Measurements from ENCODE around the gene MSANTD1. TPM values are rescaled to one million over a fixed set of nuclear protein-coding genes. Genes with fewer than 3 reads are reported as not detected.

The MSANTD1 gene
- total RNA-seq, 2 experiments from 2014 or later: 0.87 to 0.94 TPM

- peaks cover 51% of the 10 kb centered on the region for H3K36me3 Mint-ChIP-seq (ENCODE audit: low read depth)
- CTCF ChIA-PET: interaction anchor here (0.9 to 2.1 kb wide), 4 partner anchors 11 to 78 kb away, joined by 3 to 5 read pairs (median 4); no protein-coding TSS in a partner anchor
- DNase-seq: no peak
These were observed 39.2 kb upstream of the MSANTD1 start for GRCh38 chr4:3209551-3210325.

GRCh38 chr4:3210467-3210866, 38.5 kb upstream of the MSANTD1 start:
- Mint-ChIP-seq H3K4me1 (peaks cover 4% of the 10 kb centered on the region), H3K27ac (no peak overlapping the region), H3K4me3 (no peak overlapping the region), H3K9me3 (no peaks in the 10 kb centered on the region), H3K27me3 (no peaks in the 10 kb centered on the region), H3K36me3 (ENCODE audit: low read depth) (peaks cover 54% of the 10 kb centered on the region)
- ChIA-PET CTCF (interaction anchor here (1.2 to 1.7 kb wide), 3 partner anchors 14 to 103 kb away, joined by 3 to 4 read pairs (median 3); no protein-coding TSS in a partner anchor), POLR2A (no interaction called here)
- no peak for DNase-seq

More at GRCh38 chr4:3209551-3210325, 39.2 kb upstream of the MSANTD1 start:
- Mint-ChIP-seq H3K27ac (no peak overlapping the region), H3K4me1 (peaks cover 4% of the 10 kb centered on the region), H3K27me3 (no peaks in the 10 kb centered on the region), H3K9me3 (no peaks in the 10 kb centered on the region), H3K4me3 (no peak overlapping the region)
- POLR2A ChIA-PET: no interaction called here

- Mint-ChIP-seq H3K27me3 (no peaks in the 10 kb centered on the region), H3K27ac (no peak overlapping the region), H3K36me3 (ENCODE audit: low read depth) (peaks cover 53% of the 10 kb centered on the region), H3K4me3 (no peak overlapping the region), H3K9me3 (no peaks in the 10 kb centered on the region), H3K4me1 (no peaks in the 10 kb centered on the region)
- ChIA-PET CTCF (interaction anchor here (0.7 to 1.7 kb wide), 2 partner anchors 104 to 227 kb away, joined by 3 to 4 read pairs; no protein-coding TSS in a partner anchor), POLR2A (no interaction called here)
- no peak for DNase-seq
These were observed 37.1 kb upstream of the MSANTD1 start for GRCh38 chr4:3211866-3212265.

- no peak for DNase-seq
- ChIA-PET POLR2A (no interaction called here), CTCF (interaction anchor here (0.7 to 1.0 kb wide), 2 partner anchors 24 to 227 kb away, joined by 3 read pairs; no protein-coding TSS in a partner anchor)
- Mint-ChIP-seq H3K9me3 (no peaks in the 10 kb centered on the region), H3K4me3 (no peak overlapping the region), H3K36me3 (ENCODE audit: low read depth) (peaks cover 52% of the 10 kb centered on the region), H3K27me3 (no peaks in the 10 kb centered on the region), H3K27ac (no peak overlapping the region), H3K4me1 (no peaks in the 10 kb centered on the region)
These were observed 36.4 kb upstream of the MSANTD1 start for GRCh38 chr4:3212391-3213105.

GRCh38 chr4:3213106-3213425, 35.9 kb upstream of the MSANTD1 start:
- no peak for DNase-seq
- H3K27me3 Mint-ChIP-seq: no peaks in the 10 kb centered on the region
- ChIA-PET CTCF (interaction anchor here (0.8 to 1.2 kb wide), 3 partner anchors 11 to 31 kb away, joined by 3 read pairs; no protein-coding TSS in a partner anchor), POLR2A (no interaction called here)
- no peak overlapping the region for H3K4me3 Mint-ChIP-seq
- no peaks in the 10 kb centered on the region for H3K4me1 Mint-ChIP-seq
- no peak overlapping the region for H3K27ac Mint-ChIP-seq
- peaks cover 48% of the 10 kb centered on the region for H3K36me3 Mint-ChIP-seq (ENCODE audit: low read depth)
- H3K9me3 Mint-ChIP-seq: no peaks in the 10 kb centered on the region

GRCh38 chr4:3213661-3214250, 35.2 kb upstream of the MSANTD1 start:
- Mint-ChIP-seq H3K9me3 (no peaks in the 10 kb centered on the region), H3K4me1 (peaks cover 3% of the 10 kb centered on the region), H3K4me3 (no peak overlapping the region), H3K36me3 (ENCODE audit: low read depth) (peaks cover 50% of the 10 kb centered on the region), H3K27me3 (no peaks in the 10 kb centered on the region), H3K27ac (peak overlapping the region; percentile 64)
- no peak for DNase-seq
- ChIA-PET CTCF (interaction anchor here (0.8 to 1.2 kb wide), 2 partner anchors 12 to 30 kb away, joined by 3 read pairs; no protein-coding TSS in a partner anchor), POLR2A (no interaction called here)

- no peak for DNase-seq
- Mint-ChIP-seq H3K9me3 (no peaks in the 10 kb centered on the region), H3K4me1 (peaks cover 16% of the 10 kb centered on the region), H3K36me3 (ENCODE audit: low read depth) (peaks cover 52% of the 10 kb centered on the region), H3K4me3 (no peak overlapping the region), H3K27me3 (no peaks in the 10 kb centered on the region), H3K27ac (no peak overlapping the region)
- ChIA-PET POLR2A (no interaction called here), CTCF (interaction anchor here (0.6 kb wide), 1 partner anchor 1258 kb away, joined by 4 read pairs; no protein-coding TSS in a partner anchor)
These were observed 33.7 kb upstream of the MSANTD1 start for GRCh38 chr4:3215256-3215655.

- ChIA-PET CTCF (interaction anchor here (0.6 kb wide), 1 partner anchor 1258 kb away, joined by 4 read pairs; no protein-coding TSS in a partner anchor), POLR2A (no interaction called here)
- no peak for DNase-seq
- Mint-ChIP-seq H3K27ac (no peak overlapping the region), H3K4me1 (peaks cover 20% of the 10 kb centered on the region), H3K27me3 (no peaks in the 10 kb centered on the region), H3K4me3 (no peak overlapping the region), H3K9me3 (no peaks in the 10 kb centered on the region), H3K36me3 (ENCODE audit: low read depth) (peaks cover 50% of the 10 kb centered on the region)
These were observed 33.2 kb upstream of the MSANTD1 start for GRCh38 chr4:3215733-3216132.

- POLR2A ChIA-PET: no interaction called here
These were observed 31.7 kb upstream of the MSANTD1 start for GRCh38 chr4:3217266-3217665.

GRCh38 chr4:3217771-3218170, 31.2 kb upstream of the MSANTD1 start:
- H3K27ac Mint-ChIP-seq: no peak overlapping the region
- POLR2A ChIA-PET: no interaction called here
- CTCF ChIA-PET: interaction anchor here (0.6 to 1.6 kb wide), 2 partner anchors 9 to 177 kb away, joined by 3 read pairs; no protein-coding TSS in a partner anchor
- no peak overlapping the region for H3K4me3 Mint-ChIP-seq
- H3K36me3 Mint-ChIP-seq (ENCODE audit: low read depth): peaks cover 46% of the 10 kb centered on the region
- no peak for DNase-seq
- H3K27me3 Mint-ChIP-seq: no peaks in the 10 kb centered on the region
- no peaks in the 10 kb centered on the region for H3K9me3 Mint-ChIP-seq
- peaks cover 20% of the 10 kb centered on the region for H3K4me1 Mint-ChIP-seq

More at GRCh38 chr4:3217266-3217665, 31.7 kb upstream of the MSANTD1 start:
- Mint-ChIP-seq H3K4me1 (peaks cover 20% of the 10 kb centered on the region), H3K4me3 (no peak overlapping the region), H3K36me3 (ENCODE audit: low read depth) (peaks cover 49% of the 10 kb centered on the region), H3K9me3 (no peaks in the 10 kb centered on the region), H3K27me3 (no peaks in the 10 kb centered on the region), H3K27ac (no peak overlapping the region)
- no peak for DNase-seq
- CTCF ChIA-PET: interaction anchor here (0.6 to 1.6 kb wide), 2 partner anchors 9 to 178 kb away, joined by 3 read pairs; no protein-coding TSS in a partner anchor

- H3K4me1 Mint-ChIP-seq: peaks cover 20% of the 10 kb centered on the region
- POLR2A ChIA-PET: no interaction called here
- no peaks in the 10 kb centered on the region for H3K27me3 Mint-ChIP-seq
- H3K9me3 Mint-ChIP-seq: no peaks in the 10 kb centered on the region
- DNase-seq: no peak
- no peak overlapping the region for H3K4me3 Mint-ChIP-seq
- CTCF ChIA-PET: interaction anchor here (0.8 to 1.6 kb wide), 4 partner anchors 7 to 61 kb away, joined by 3 read pairs; no protein-coding TSS in a partner anchor
- peak overlapping the region; percentile 67 for H3K27ac Mint-ChIP-seq
- peaks cover 47% of the 10 kb centered on the region for H3K36me3 Mint-ChIP-seq (ENCODE audit: low read depth)
These were observed 29.9 kb upstream of the MSANTD1 start for GRCh38 chr4:3218824-3219760.
